Mucosa of stomach (tissue), 1 donor: ENCODE data around the gene KRTCAP2.

ENCODE experiments used
- H3K27me3 ChIP-seq: one replicate; pipeline ENCODE4 v1.7.0; 2013; ENCODE audit warnings: mild to moderate bottlenecking, low read length; ENCODE audit not compliant: control insufficient read depth, insufficient read depth
- H3K36me3 ChIP-seq: one replicate; pipeline ENCODE4 v1.7.0; 2013; ENCODE audit warnings: low read length; ENCODE audit not compliant: control insufficient read depth, insufficient read depth
- H3K4me1 ChIP-seq: one replicate; pipeline ENCODE4 v1.7.0; 2013; ENCODE audit warnings: mild to moderate bottlenecking, low read length; ENCODE audit not compliant: control insufficient read depth, insufficient read depth
- H3K4me3 ChIP-seq: one replicate; pipeline ENCODE4 v1.7.0; 2013; ENCODE audit warnings: low read length
- H3K9ac ChIP-seq: one replicate; pipeline ENCODE4 v1.7.0; 2013; ENCODE audit warnings: mild to moderate bottlenecking, low read length, moderate library complexity
- H3K9me3 ChIP-seq: one replicate; pipeline ENCODE4 v1.7.0; 2013; ENCODE audit warnings: mild to moderate bottlenecking, low read length, moderate library complexity; ENCODE audit not compliant: control insufficient read depth
- donor health status: Pancreatic carcinoma.

The KRTCAP2 gene

DNA sequence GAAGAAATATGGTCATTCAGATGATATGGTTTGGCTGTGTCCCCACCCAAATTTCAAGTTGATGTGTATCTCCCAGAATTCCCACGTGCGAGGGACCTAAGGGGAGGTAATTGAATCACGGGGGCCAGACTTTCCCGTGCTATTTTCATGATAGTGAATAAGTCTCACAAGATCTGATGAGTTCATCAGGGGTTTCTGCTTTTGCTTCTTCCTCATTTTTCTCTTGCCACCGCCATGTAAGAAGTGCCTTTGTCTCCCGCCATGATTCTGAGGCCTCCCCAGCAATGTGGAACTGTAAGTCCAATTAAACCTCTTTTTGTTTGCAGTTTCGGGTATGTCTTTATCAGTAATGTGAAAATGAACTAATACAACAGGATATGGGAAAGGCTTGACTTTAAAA, 31.4 kb downstream of the KRTCAP2 start:
- H3K9me3 ChIP-seq = no peaks in the 10 kb centered on the region
- H3K4me1 ChIP-seq = peaks cover 26% of the 10 kb centered on the region
- H3K36me3 ChIP-seq = no peaks in the 10 kb centered on the region
- peaks cover 5% of the 10 kb centered on the region for H3K27me3 ChIP-seq
- no peak overlapping the region for H3K9ac ChIP-seq
- H3K4me3 ChIP-seq = no peak overlapping the region

DNA sequence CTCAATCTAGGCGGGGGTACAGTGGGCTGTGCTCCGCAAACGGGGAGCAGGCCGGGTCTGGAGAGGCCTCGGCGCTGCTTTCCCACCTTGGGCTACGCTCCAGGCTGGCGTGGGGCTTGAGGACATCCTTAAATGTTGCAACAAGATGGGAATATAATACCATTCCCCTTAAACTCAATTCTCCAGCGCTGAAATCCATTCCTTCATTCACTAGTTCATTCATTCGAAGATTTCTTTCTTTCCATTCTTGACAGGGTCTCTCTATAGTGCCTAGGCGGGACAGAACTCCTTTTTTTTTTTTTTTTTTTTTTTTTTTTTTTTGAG, 32.5 kb downstream of the KRTCAP2 start:
- Histone ChIP-seq H3K4me3 (peak overlapping the region; percentile 100), H3K36me3 (no peaks in the 10 kb centered on the region), H3K4me1 (peaks cover 28% of the 10 kb centered on the region), H3K9ac (peak overlapping the region; percentile 99), H3K9me3 (no peaks in the 10 kb centered on the region), H3K27me3 (no peaks in the 10 kb centered on the region)

DNA sequence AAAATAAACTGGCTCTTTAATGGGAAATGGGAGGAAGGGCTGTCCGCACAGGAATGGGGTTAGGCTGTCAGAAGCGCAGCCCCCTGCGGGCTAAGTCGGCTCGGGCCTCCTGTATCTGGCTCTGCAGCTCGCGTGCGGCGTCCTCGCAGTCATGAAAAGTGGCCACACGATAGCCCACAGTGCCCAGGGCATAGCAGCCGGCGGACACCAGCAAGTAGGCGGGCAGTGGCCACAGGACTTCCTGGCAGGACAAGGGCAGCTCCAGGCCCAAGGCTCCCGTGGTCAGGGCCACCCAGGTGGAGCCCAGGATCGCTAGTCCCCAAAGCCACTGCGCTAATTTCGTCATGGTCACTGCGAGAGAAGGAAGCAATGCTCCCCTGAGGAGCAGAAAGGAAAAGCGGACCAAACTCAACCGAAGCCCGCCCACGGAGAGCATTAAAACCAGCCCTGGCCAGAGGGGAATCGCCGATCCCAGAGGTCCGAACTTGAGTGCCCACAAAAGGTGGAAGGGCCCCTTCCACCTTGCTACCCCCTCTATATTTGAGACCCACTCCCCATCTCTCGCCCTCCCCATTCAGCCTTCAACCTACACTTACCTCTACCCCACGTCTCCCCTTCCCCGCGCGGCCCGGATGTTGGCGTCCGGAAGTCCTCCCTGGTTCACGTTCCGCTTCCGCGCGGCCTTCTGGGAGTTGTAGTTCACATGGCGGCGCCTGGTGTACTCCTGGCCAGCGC, 33.0 kb downstream of the KRTCAP2 start, which contains the start of gene DPM3:
Gene DPM3 (minus strand): TSS at position 637 of the 735 bp plus-strand sequence. CDS start 291 bp downstream, at position 346.
- Histone ChIP-seq H3K4me3 (peak within 1 kb of the TSS; percentile 100), H3K36me3 (no peaks in the 10 kb centered on the region), H3K9ac (peak within 1 kb of the TSS; percentile 99), H3K9me3 (no peaks in the 10 kb centered on the region), H3K4me1 (peaks cover 32% of the 10 kb centered on the region), H3K27me3 (no peaks in the 10 kb centered on the region)

DNA sequence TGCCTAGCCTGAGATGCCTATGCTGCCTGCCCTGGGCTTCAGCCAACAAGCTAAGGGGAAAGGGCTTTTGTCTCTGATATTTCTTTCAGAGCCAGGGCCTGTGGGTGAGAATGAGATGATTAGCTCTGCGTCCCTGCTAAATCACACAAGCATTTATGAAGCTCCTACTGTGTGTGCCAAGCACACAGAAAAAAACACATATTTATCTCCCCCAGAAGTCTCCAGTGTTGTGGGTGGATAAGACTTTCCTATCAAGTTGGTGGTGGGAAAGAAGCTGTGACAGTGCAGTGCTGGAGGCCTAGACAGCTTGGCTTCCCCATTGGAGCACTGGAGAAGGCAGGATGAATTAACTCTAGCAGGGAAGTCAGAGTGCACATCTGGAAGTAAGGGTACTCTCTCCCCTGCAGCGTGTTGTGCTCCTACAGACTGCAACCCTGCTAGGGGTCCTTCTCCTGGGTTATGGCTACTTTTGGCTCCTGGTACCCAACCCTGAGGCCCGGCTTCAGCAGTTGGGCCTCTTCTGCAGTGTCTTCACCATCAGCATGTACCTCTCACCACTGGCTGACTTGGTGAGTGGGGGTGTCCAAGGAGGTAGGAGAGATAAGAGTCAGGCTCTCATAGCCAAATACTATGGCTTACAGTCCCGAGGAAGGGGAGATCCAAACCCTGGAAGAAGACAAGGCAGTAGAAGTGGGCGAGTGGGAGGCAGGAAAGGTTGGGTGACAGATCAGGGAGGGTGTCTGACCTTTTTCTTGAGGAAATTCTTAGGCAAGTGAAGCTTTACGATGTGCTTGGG, 35.8 kb downstream of the KRTCAP2 start:
- no peaks in the 10 kb centered on the region for H3K9me3 ChIP-seq
- H3K9ac ChIP-seq = peak overlapping the region; percentile 96
- peaks cover 13% of the 10 kb centered on the region for H3K36me3 ChIP-seq
- H3K4me1 ChIP-seq = peaks cover 52% of the 10 kb centered on the region
- no peak overlapping the region for H3K4me3 ChIP-seq
- no peaks in the 10 kb centered on the region for H3K27me3 ChIP-seq

DNA sequence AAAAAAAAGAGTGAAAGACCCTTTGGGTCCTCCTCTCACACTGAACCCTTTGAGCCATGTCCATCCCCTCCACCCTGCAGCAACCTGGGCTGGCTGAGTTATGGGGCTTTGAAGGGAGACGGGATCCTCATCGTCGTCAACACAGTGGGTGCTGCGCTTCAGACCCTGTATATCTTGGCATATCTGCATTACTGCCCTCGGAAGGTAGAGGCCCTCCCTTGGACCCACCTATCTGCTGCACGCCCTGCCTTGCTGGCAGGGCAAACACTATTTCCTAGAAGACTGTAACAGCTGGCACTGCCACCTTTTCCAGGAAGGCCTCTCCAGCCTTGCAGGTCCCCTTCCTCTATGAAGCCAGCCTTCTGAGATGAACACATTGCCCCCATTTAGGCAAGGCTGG, 36.4 kb downstream of the KRTCAP2 start:
- Histone ChIP-seq H3K4me1 (peaks cover 54% of the 10 kb centered on the region), H3K4me3 (no peak overlapping the region), H3K36me3 (peaks cover 15% of the 10 kb centered on the region), H3K9ac (peak overlapping the region; percentile 96), H3K9me3 (no peaks in the 10 kb centered on the region), H3K27me3 (no peaks in the 10 kb centered on the region)

DNA sequence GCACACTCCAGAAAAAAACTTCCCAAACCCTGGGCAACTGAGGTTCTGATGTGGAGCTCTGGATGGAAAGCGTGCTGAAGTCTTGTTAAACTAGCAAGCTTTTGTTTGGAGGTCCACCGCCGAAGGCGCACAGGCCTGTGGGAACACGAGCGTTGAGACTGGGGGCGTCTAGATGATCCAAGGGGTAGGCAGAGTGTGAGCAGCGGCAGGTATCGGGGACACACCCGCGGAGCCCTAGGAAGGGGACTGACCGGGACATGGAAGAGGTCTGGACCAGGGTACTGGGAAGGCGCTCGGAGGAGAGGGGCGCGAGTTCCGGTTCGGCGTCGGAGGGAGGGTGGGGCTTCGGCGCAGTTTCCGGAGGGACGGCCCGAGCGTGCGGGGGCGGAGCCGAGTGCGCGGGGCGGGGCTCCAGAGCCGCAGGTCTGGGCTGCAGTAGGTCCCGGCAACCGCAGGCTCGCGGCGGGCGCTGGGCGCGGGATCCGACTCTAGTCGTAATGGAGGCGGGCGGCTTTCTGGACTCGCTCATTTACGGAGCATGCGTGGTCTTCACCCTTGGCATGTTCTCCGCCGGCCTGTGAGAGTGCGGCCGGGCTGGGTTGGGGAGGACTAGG, 37.6 kb downstream of the KRTCAP2 start, which contains the start of gene SLC50A1:
Gene SLC50A1 (plus strand): TSS at position 438 of the 614 bp plus-strand sequence. CDS start 60 bp downstream, at position 498.
- H3K9me3 ChIP-seq = no peaks in the 10 kb centered on the region
- peaks cover 17% of the 10 kb centered on the region for H3K36me3 ChIP-seq
- peak within 1 kb of the TSS; percentile 96 for H3K9ac ChIP-seq
- peak within 1 kb of the TSS; percentile 61 for H3K4me3 ChIP-seq
- no peaks in the 10 kb centered on the region for H3K27me3 ChIP-seq
- H3K4me1 ChIP-seq = peaks cover 61% of the 10 kb centered on the region

DNA sequence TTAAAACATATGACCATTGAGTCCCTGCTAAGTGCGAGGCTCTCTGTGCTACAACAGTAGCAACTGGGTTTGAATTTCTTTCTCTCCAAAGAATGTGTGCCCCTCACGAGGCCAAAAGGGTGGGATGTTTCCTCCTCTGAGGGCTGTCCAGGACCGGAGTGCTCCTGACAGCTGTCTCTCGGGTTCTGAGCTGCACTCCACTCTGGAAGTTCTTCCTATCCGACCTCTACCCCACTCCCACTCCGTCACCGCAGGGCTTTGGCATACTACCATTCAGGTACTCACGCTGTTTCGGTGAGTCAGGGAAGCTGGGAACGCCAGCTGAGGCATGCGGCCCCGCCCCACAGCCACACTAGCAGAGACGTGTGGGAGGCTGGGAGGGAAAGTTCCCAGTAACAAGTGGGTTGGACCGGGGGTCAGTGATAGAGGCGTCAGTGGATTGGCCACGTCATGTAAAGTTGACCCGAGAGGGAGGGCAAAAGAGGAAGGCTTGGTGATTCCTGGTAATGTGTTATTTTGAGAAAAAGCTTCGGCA, 38.2 kb downstream of the KRTCAP2 start:
- peaks cover 17% of the 10 kb centered on the region for H3K36me3 ChIP-seq
- H3K4me1 ChIP-seq = peaks cover 65% of the 10 kb centered on the region
- H3K9me3 ChIP-seq = no peaks in the 10 kb centered on the region
- peak overlapping the region; percentile 60 for H3K4me3 ChIP-seq
- no peaks in the 10 kb centered on the region for H3K27me3 ChIP-seq
- H3K9ac ChIP-seq = peak overlapping the region; percentile 96

DNA sequence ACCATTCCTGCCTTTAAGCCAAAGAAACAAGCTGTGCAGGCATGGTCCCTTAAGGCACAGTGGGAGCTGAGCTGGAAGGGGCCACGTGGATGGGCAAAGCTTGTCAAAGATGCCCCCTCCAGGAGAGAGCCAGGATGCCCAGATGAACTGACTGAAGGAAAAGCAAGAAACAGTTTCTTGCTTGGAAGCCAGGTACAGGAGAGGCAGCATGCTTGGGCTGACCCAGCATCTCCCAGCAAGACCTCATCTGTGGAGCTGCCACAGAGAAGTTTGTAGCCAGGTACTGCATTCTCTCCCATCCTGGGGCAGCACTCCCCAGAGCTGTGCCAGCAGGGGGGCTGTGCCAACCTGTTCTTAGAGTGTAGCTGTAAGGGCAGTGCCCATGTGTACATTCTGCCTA, 38.8 kb downstream of the KRTCAP2 start:
- Histone ChIP-seq H3K9me3 (no peaks in the 10 kb centered on the region), H3K36me3 (peaks cover 17% of the 10 kb centered on the region), H3K4me1 (peaks cover 71% of the 10 kb centered on the region), H3K4me3 (no peak overlapping the region), H3K9ac (peak overlapping the region; percentile 96), H3K27me3 (no peaks in the 10 kb centered on the region)

DNA sequence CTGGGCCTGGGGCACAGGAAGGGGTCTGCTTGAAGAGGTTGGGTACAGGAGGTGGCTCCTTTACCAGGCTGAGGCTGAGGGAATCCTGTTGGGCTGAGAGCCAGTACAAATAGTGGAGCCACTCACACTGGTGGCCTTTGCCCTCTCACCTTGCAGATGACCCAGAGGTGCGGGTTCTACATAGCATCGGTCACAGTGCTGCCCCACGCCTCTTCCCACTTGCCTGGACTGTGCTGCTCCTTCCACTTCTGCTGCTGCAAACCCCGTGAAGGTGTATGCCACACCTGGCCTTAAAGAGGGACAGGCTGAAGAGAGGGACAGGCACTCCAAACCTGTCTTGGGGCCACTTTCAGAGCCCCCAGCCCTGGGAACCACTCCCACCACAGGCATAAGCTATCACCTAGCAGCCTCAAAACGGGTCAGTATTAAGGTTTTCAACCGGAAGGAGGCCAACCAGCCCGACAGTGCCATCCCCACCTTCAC, 39.3 kb downstream of the KRTCAP2 start:
- no peak overlapping the region for H3K4me3 ChIP-seq
- peaks cover 71% of the 10 kb centered on the region for H3K4me1 ChIP-seq
- no peaks in the 10 kb centered on the region for H3K27me3 ChIP-seq
- H3K36me3 ChIP-seq = peaks cover 17% of the 10 kb centered on the region
- peak overlapping the region; percentile 96 for H3K9ac ChIP-seq
- no peaks in the 10 kb centered on the region for H3K9me3 ChIP-seq

DNA sequence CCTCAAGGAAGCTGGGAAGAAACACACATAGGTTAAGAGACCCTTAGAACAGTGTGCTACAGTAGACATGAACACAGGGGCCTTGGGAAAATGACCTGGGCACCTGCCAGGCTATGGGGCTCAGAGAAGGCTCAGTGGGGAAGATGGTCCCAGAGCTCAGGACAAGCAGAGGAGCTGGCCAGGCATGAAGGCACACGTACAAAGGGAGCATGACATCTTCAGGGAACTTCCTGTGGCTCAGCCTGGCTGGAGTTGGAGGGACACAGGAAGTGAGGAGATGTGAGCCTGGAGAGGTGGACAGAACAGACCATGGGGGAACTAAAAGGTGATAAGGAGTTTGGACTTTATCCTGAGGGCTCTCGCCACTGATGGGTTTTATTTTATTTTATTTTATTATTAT, 41.2 kb downstream of the KRTCAP2 start:
- H3K27me3 ChIP-seq = no peaks in the 10 kb centered on the region
- H3K9ac ChIP-seq = peak overlapping the region; percentile 7
- no peaks in the 10 kb centered on the region for H3K9me3 ChIP-seq
- H3K4me1 ChIP-seq = peaks cover 58% of the 10 kb centered on the region
- peaks cover 17% of the 10 kb centered on the region for H3K36me3 ChIP-seq
- H3K4me3 ChIP-seq = no peak overlapping the region

DNA sequence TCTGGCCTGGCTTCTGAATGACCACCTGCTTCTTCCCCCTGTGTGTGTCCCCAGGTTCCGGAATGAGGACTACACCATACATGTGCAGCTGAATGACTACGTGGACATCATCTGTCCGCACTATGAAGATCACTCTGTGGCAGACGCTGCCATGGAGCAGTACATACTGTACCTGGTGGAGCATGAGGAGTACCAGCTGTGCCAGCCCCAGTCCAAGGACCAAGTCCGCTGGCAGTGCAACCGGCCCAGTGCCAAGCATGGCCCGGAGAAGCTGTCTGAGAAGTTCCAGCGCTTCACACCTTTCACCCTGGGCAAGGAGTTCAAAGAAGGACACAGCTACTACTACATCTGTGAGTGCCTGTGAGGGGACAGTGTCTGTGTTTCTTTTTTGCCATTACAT, 41.8 kb downstream of the KRTCAP2 start:
- H3K9ac ChIP-seq = peak overlapping the region; percentile 7
- H3K27me3 ChIP-seq = no peaks in the 10 kb centered on the region
- H3K9me3 ChIP-seq = no peaks in the 10 kb centered on the region
- H3K36me3 ChIP-seq = peaks cover 17% of the 10 kb centered on the region
- H3K4me3 ChIP-seq = no peak overlapping the region
- H3K4me1 ChIP-seq = peaks cover 60% of the 10 kb centered on the region
